HCT116 (cell line): Measurements from ENCODE around the gene MAP2K5. TPM values are rescaled to one million over a fixed set of nuclear protein-coding genes. Genes with fewer than 3 reads are reported as not detected.

Experiments used
- ATAC-seq: fragments of 200-7000 bp; cut with Tn5 transposase; 2 replicates; pipeline ENCODE4 v1.9.1; 2020; ENCODE audit warnings: mild to moderate bottlenecking, moderate library complexity
- BruUV-seq: library from RNA; stranded (reverse); fragments of 400-500 nt; replicated peaks from 2 replicates; lab custom pipeline; 2021; lab: Mats Ljungman, UMichigan
- CTCF ChIA-PET: fragments of 300-600 bp; sonication (Branson Sonifier 250); formaldehyde crosslinking; loops from one replicate; lab custom pipeline; 2021; ENCODE audit warnings: antibody characterized with exemption; lab: Charles Lee
- POLR2A ChIA-PET: fragments of 300-600, 350-600 bp; sonication (Branson Sonifier 250); formaldehyde crosslinking; loops from one replicate; lab custom pipeline; 2021; ENCODE audit warnings: antibody characterized with exemption; lab: Charles Lee
- RAD21 ChIA-PET, 2 experiments: fragments of 300-600 bp; sonication (Branson Sonifier 250); formaldehyde crosslinking; loops; one replicate each; lab custom pipeline; 2023; ENCODE audit warnings: low total read pairs in 2 of 2; ENCODE audit not compliant: uncharacterized antibody in 2 of 2, unreplicated experiment in 2 of 2, low non-redundant PET in 1 of 2; lab: Charles Lee
- DNase-seq: peaks from one replicate; pipeline ENCODE4 v3.0.0-alpha.2; 2010; ENCODE audit warnings: low read depth, low spot score
- H2AFZ ChIP-seq: fragments of 200-600 bp; shearing (Covaris generic), sonication (generic); 2 replicates; pipeline ENCODE4 v1.6.1; 2017; ENCODE audit warnings: low read depth, mixed run types, mixed read lengths, antibody characterized with exemption, low read length; ENCODE audit not compliant: poor library complexity, severe bottlenecking
- H3K27ac ChIP-seq: 2 replicates; pipeline ENCODE4 v1.5.1; 2012; ENCODE audit warnings: low read depth, low read length
- H3K27me3 ChIP-seq: fragments of 200-600 bp; sonication (generic); 2 replicates; pipeline ENCODE4 v1.6.1; 2016; ENCODE audit warnings: mixed run types, low read length, mixed read lengths; ENCODE audit not compliant: insufficient read depth
- H3K36me3 ChIP-seq, 2 experiments: fragments of 200-500 bp in 1 of 2; fragments of 200-600 bp in 1 of 2; sonication (Bioruptor generic) in 1 of 2; sonication (generic) in 1 of 2; 2 replicates each; pipeline versions ENCODE4 v1.5.1 to v1.6.1; 2014 to 2016; ENCODE audit warnings: low read length in 2 of 2, inconsistent platforms in 1 of 2, mixed read lengths in 1 of 2, mixed run types in 1 of 2; ENCODE audit not compliant: insufficient read depth in 2 of 2, control insufficient read depth in 1 of 2
- H3K4me1 ChIP-seq, 2 experiments: fragments of 200-600 bp in 1 of 2; sonication (generic) in 1 of 2; 2 replicates each; pipeline versions ENCODE4 v1.5.1 to v1.6.1; 2012 to 2017; ENCODE audit warnings: low read length in 2 of 2, inconsistent platforms in 1 of 2, mild to moderate bottlenecking in 1 of 2, mixed read lengths in 1 of 2, mixed run types in 1 of 2, moderate library complexity in 1 of 2; ENCODE audit not compliant: insufficient read depth in 2 of 2, control insufficient read depth in 1 of 2
- H3K4me2 ChIP-seq: fragments of 200-600 bp; sonication (generic); 2 replicates; pipeline ENCODE4 v1.6.1; 2017; ENCODE audit warnings: mixed run types, low read length, mixed read lengths
- H3K4me3 ChIP-seq, 2 experiments: fragments of 200-600 bp in 1 of 2; sonication (generic) in 1 of 2; replicated peaks in 1 of 2; 2 replicates each; pipeline ENCODE4 v1.5.1; 2011 to 2016; ENCODE audit warnings: low read length in 2 of 2, control low read depth in 1 of 2, low read depth in 1 of 2, mild to moderate bottlenecking in 1 of 2, mixed read lengths in 1 of 2, mixed run types in 1 of 2
- H3K79me2 ChIP-seq: fragments of 200-600 bp; sonication (generic); 2 replicates; pipeline ENCODE4 v1.6.1; 2017; ENCODE audit warnings: mild to moderate bottlenecking, mixed run types, low read length, moderate library complexity, mixed read lengths; ENCODE audit not compliant: insufficient read depth
- H3K9ac ChIP-seq: fragments of 200-600 bp; sonication (generic); 2 replicates; pipeline ENCODE4 v1.6.1; 2016; ENCODE audit warnings: low read length, mixed read lengths
- H3K9me2 ChIP-seq: fragments of 200-600 bp; sonication (generic), shearing (Covaris generic); 2 replicates; pipeline ENCODE4 v1.6.1; 2017; ENCODE audit warnings: mixed run types, mild to moderate bottlenecking, moderate library complexity; ENCODE audit not compliant: insufficient read depth
- H3K9me3 ChIP-seq, 2 experiments: fragments of 200-500 bp in 1 of 2; fragments of 200-600 bp in 1 of 2; sonication (Bioruptor generic) in 1 of 2; sonication (generic) in 1 of 2; 2 replicates each; pipeline ENCODE4 v1.6.1; 2014 to 2017; ENCODE audit warnings: low read length in 2 of 2, mixed read lengths in 2 of 2, inconsistent platforms in 1 of 2, low read depth in 1 of 2, mild to moderate bottlenecking in 1 of 2, mixed run types in 1 of 2, moderate library complexity in 1 of 2; ENCODE audit not compliant: control insufficient read depth in 1 of 2, insufficient read depth in 1 of 2
- H4K20me1 ChIP-seq: fragments of 200-600 bp; sonication (generic), shearing (Covaris generic); 2 replicates; pipeline ENCODE4 v1.6.1; 2017; ENCODE audit warnings: mixed run types, mild to moderate bottlenecking, moderate library complexity; ENCODE audit not compliant: insufficient read depth
- CEBPB ChIP-seq: IDR thresholded peaks from 2 replicates; pipeline ENCODE4 v1.6.1; 2012; ENCODE audit warnings: low read depth
- EGR1 ChIP-seq: IDR thresholded peaks from 2 replicates; pipeline ENCODE4 v1.6.1; 2012; ENCODE audit warnings: low read depth
- ELF1 ChIP-seq: IDR thresholded peaks from 2 replicates; pipeline ENCODE4 v1.6.1; 2012; ENCODE audit warnings: low read depth, borderline replicate concordance
- EZH2phosphoT487 ChIP-seq: fragments of 200-600 bp; IDR thresholded peaks from 2 replicates; pipeline ENCODE4 v1.6.1; 2018; ENCODE audit warnings: antibody characterized with exemption, borderline replicate concordance
- FOSL1 ChIP-seq: IDR thresholded peaks from 2 replicates; pipeline ENCODE4 v1.6.1; 2012; ENCODE audit warnings: low read depth
- JUND ChIP-seq: IDR thresholded peaks from 2 replicates; pipeline ENCODE4 v1.6.1; 2012
- MAX ChIP-seq: IDR thresholded peaks from 2 replicates; pipeline ENCODE4 v1.6.1; 2012
- POLR2A ChIP-seq: IDR thresholded peaks from 2 replicates; pipeline ENCODE4 v1.7.0; 2011; ENCODE audit warnings: borderline replicate concordance; ENCODE audit not compliant: insufficient read depth, insufficient read length; ENCODE audit errors: extremely low read depth
- POLR2AphosphoS5 ChIP-seq: IDR thresholded peaks from 2 replicates; pipeline ENCODE4 v1.6.1; 2011; ENCODE audit warnings: mild to moderate bottlenecking, low read depth, low read length, moderate library complexity
- REST ChIP-seq: IDR thresholded peaks from 2 replicates; pipeline ENCODE4 v1.6.1; 2012; ENCODE audit warnings: low read depth
- SIN3A ChIP-seq: IDR thresholded peaks from 2 replicates; pipeline ENCODE4 v1.6.1; 2012; ENCODE audit warnings: low read depth
- SRF ChIP-seq: IDR thresholded peaks from 2 replicates; pipeline ENCODE4 v1.6.1; 2012; ENCODE audit warnings: low read depth
- TCF7L2 ChIP-seq: IDR thresholded peaks from 2 replicates; pipeline ENCODE4 v1.7.0; 2011; ENCODE audit warnings: borderline replicate concordance, inconsistent platforms; ENCODE audit not compliant: insufficient read depth, insufficient read length; ENCODE audit errors: extremely low read depth
- ZBTB33 ChIP-seq: IDR thresholded peaks from 2 replicates; pipeline ENCODE4 v1.6.1; 2011; ENCODE audit warnings: mild to moderate bottlenecking, low read length, moderate library complexity; ENCODE audit not compliant: insufficient replicate concordance; ENCODE audit errors: extremely low read depth
- ZNF274 ChIP-seq: fragments of 200-500 bp; sonication (Bioruptor generic); IDR thresholded peaks from 2 replicates; pipeline ENCODE4 v1.6.1; 2014; ENCODE audit warnings: mild to moderate bottlenecking, low read depth, low read length, inconsistent platforms
- intact Hi-C: fragments of 100-400 bp; cut with micrococcal nuclease; formaldehyde crosslinking; loops from 2 replicates; pipeline ENCODE4 v1.10.0; 2022
- total RNA-seq: library from RNA; stranded (reverse); gene quantifications from one replicate; pipeline ENCODE4 v1.2.1, GENCODE V29; 2021; ENCODE audit not compliant: unreplicated experiment

The MAP2K5 gene
- total RNA-seq, 1 experiment from 2014 or later: 15.6 TPM

- no peak for TF ChIP-seq JUND
These were observed 270.7 kb downstream of the MAP2K5 start (continued) for GRCh38 chr15:67813104-67813634.

GRCh38 chr15:67815036-67815592 lies 272.6 kb downstream of the MAP2K5 start:
- CTCF ChIA-PET: no interaction called here
- H3K4me3 ChIP-seq: no peak overlapping the region
- BruUV-seq: no TSS peak

More at GRCh38 chr15:67815036-67815592, 272.6 kb downstream of the MAP2K5 start:
- Histone ChIP-seq H3K9me2 (no peaks in the 10 kb centered on the region), H3K36me3 (no peaks in the 10 kb centered on the region), H3K79me2 (no peaks in the 10 kb centered on the region), H3K4me1 (no peaks in the 10 kb centered on the region), H3K9me3 (no peaks in the 10 kb centered on the region), H3K9ac (no peak overlapping the region), H3K4me2 (no peak overlapping the region), H3K27ac (no peak overlapping the region), H3K27me3 (no peaks in the 10 kb centered on the region), H2AFZ (no peak overlapping the region), H4K20me1 (no peaks in the 10 kb centered on the region)
- POLR2A ChIA-PET: no interaction called here
- DNase-seq (no peak), ATAC-seq (no peak)
- TF ChIP-seq MAX: no peak
- TF ChIP-seq ELF1: no peak
- TF ChIP-seq JUND: no peak
- no peak for TF ChIP-seq SRF
- TF ChIP-seq TCF7L2: no peak
- no peak for TF ChIP-seq CEBPB
- no peak for TF ChIP-seq EZH2phosphoT487
- no peak for TF ChIP-seq SIN3A
- no peak for TF ChIP-seq EGR1
- no peak for TF ChIP-seq POLR2A
- no peak for TF ChIP-seq POLR2AphosphoS5
- no peak for TF ChIP-seq ZNF274
- no peak for TF ChIP-seq REST
- no peak for TF ChIP-seq ZBTB33
- TF ChIP-seq FOSL1: no peak
- intact Hi-C loops: no loop called here
- RAD21 ChIA-PET: no interaction called here
